Fibroblast of the aortic adventitia (primary cell): ENCODE measurements around the gene PLXNC1. TPM values are rescaled to one million over a fixed set of nuclear protein-coding genes. Genes with fewer than 3 reads are reported as not detected.

ENCODE experiments used
- DNase-seq: peaks from one replicate; pipeline ENCODE4 v3.0.0-alpha.2; 2010; ENCODE audit warnings: low read depth
- H3K4me3 ChIP-seq: 2 replicates; pipeline ENCODE4 v1.5.1; 2011; ENCODE audit warnings: low read depth, mild to moderate bottlenecking, control low read depth, low read length, moderate library complexity
- CTCF ChIP-seq: IDR thresholded peaks from 2 replicates; pipeline ENCODE4 v1.5.1; 2011; ENCODE audit warnings: mild to moderate bottlenecking, low read length, control low read depth, inconsistent platforms; ENCODE audit not compliant: insufficient read depth
- total RNA-seq: library from RNA; depleted of rRNA; stranded (reverse); fragments of >200 nt; gene quantifications from 2 replicates; pipeline ENCODE4 v1.2.3, GENCODE V29; 2012; ENCODE audit warnings: low replicate concordance

PLXNC1 gene
- total RNA-seq, 1 donor: 4.3 TPM

GRCh38 chr12:94219622-94220302, 71.4 kb downstream of the PLXNC1 start:
- no peak overlapping the region for H3K4me3 ChIP-seq
- DNase-seq: no peak
- no peak for TF ChIP-seq CTCF

- no peak overlapping the region for H3K4me3 ChIP-seq
- no peak for DNase-seq
- TF ChIP-seq CTCF: no peak
Observed at GRCh38 chr12:94220804-94221203, 72.4 kb downstream of the PLXNC1 start.

GRCh38 chr12:94222351-94223084, 74.1 kb downstream of the PLXNC1 start:
- no peak for DNase-seq
- H3K4me3 ChIP-seq: no peak overlapping the region
- TF ChIP-seq CTCF: no peak

GRCh38 chr12:94223842-94224241, 75.5 kb downstream of the PLXNC1 start:
- no peak for TF ChIP-seq CTCF
- H3K4me3 ChIP-seq: no peak overlapping the region
- no peak for DNase-seq

- no peak overlapping the region for H3K4me3 ChIP-seq
- TF ChIP-seq CTCF: no peak
- no peak for DNase-seq
Observed at GRCh38 chr12:94225506-94225905, 77.1 kb downstream of the PLXNC1 start.

- DNase-seq: no peak
- TF ChIP-seq CTCF: no peak
- no peak overlapping the region for H3K4me3 ChIP-seq
Observed at GRCh38 chr12:94225947-94226630, 77.7 kb downstream of the PLXNC1 start.
